ENCODE measurements around the gene CDC7.
"Not testable (repeated sequence)": the region's sequence is repeated elsewhere in the genome, so short reads cannot be mapped to it uniquely, and the experiment has no call there.

Gene CDC7

GRCh38 chr1:91510754-91511153 is 10.1 kb downstream of the CDC7 start:
- DNase-seq, result no peak

- no peak for DNase-seq
Observed at GRCh38 chr1:91511386-91511785, 10.7 kb downstream of the CDC7 start.

DNA sequence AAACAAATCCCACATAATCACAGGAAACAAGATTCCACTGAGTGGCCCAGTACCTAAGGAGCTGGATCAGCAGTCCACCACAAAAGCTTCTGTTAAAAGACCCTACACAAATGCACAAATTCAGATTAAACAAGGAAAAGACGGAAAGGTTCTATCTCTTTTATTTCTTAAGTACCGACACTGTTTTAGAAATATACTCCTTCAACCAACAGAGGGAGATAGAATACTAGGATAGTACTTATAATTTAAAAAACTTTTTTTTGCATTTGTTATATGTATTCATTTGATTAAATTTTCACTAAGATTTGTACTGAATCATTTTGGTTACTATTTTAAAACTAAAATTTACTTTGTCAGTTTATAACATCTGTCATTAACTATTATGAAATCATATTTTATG is 12.5 kb downstream of the CDC7 start:
- DNase-seq, result no peak

- no peak for DNase-seq
Observed at GRCh38 chr1:91513706-91514105, 13.1 kb downstream of the CDC7 start.

DNA sequence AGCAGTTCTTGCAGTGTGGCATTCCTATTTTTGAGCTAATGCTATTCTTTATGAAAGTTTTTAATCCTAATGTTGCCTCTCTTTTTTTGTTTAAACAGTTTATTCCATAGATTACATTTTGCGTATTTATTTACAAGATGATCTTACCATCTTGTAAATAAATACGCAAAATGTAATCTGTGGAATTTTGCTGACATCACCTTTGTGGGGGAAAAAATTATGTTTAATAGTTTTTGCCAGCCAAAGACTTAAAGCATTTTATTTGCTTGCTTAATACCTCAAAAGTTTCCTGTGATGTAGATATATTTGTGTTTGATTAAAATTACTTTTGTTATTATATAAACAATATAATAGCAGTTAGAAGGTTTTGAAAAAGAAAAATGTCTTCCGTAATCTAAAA is 15.3 kb downstream of the CDC7 start:
- no peak for DNase-seq

GRCh38 chr1:91516605-91517004 is 16.0 kb downstream of the CDC7 start:
- not testable (repeated sequence) for DNase-seq

- DNase-seq, result not testable (repeated sequence)
Observed at GRCh38 chr1:91519167-91519566, 18.5 kb downstream of the CDC7 start.

DNA sequence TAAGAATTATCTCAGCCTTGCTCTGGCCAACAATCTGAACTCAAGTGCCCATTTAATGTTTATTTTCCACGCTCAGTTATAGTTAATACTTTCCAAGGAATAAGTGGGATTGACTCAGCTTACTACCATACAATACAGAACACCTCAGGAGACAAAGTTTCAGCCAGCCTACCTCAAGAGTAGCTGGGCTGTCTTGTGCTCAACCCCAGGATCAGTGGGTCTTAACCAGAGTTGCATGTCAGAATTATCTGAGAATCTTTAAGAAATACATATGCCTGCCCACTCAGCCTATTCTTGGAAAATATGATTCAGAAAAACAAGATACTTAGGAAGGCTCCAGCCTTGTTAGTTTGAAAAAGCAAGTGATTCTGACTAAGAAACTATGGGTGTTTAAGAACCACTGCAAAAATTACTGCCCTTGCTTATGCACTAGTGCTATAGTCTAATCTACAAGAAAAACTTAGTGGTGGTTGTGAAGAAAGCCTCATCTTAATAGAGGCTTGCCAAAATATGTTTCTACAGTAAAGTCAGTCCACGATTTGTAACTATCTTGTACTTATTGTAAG is 20.4 kb downstream of the CDC7 start:
- no peak for DNase-seq

DNA sequence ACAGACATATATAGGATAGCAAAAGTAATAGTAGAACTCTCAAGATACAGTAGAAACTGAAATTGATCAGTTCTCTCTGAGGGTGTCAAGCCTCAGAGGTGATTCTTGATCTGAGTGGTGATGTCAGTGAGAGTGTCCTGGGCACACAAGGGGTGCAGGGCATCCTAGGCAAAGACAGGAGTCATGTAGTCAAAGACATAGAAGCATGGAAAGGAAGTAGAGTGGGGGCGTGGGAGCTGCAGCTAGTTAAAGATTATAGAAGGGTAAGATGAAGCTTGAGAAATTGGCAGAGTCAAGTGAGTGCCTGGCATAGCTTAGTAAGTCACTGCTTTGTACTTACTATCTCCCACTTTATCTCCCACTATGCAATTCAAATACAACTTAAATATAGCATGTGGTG is 22.8 kb downstream of the CDC7 start:
- DNase-seq, result no peak

GRCh38 chr1:91526496-91526895 is 25.8 kb downstream of the CDC7 start:
- no peak for DNase-seq

DNA sequence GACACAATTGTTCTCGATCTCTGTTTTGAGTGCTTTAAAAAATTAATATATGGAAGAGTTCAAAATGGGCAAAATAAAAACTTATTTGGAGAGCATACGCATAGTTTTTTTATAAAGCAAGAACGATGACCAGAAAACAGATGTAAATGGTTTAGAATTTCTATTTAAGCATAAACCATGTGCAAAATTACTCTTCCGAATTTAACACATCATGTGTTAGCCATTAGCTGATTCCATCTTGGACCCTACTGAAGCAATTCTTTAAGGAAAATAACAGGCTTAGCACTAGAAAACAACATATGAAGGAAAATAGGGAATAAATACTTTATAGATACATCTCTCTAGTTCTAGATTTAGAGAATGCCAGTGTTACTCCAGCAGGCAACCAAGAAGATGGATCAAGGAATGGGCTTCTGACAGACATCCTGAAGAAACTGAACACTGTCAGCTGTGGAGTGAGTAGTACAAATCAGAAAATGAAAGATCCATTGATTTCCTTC is 26.7 kb downstream of the CDC7 start:
- no peak for DNase-seq

- DNase-seq, result no peak
Observed at GRCh38 chr1:91527781-91528180, 27.1 kb downstream of the CDC7 start.

GRCh38 chr1:91529856-91530255 is 29.2 kb downstream of the CDC7 start:
- DNase-seq, result no peak

- DNase-seq, result no peak
Observed at GRCh38 chr1:91533361-91534024, 32.8 kb downstream of the CDC7 start.

GRCh38 chr1:91535441-91535840 is 34.8 kb downstream of the CDC7 start:
- DNase-seq, result no peak

GRCh38 chr1:91537281-91537986 is 36.8 kb downstream of the CDC7 start:
- no peak for DNase-seq

DNA sequence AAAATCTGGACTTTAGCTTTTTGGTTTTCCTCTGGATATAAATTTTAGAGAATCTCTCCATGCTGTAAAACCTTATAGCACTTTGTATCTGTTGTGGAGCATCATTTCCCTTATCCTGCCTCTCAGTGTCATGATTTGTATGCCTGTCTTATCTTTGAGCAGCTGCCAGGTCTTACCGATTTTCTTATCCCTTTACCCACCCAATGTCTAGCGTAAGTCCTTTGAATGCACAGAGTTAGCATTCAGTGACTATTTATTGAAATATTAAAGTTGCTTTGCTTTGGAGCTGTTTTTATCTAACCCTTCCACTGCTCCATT is 37.3 kb downstream of the CDC7 start:
- no peak for DNase-seq

DNA sequence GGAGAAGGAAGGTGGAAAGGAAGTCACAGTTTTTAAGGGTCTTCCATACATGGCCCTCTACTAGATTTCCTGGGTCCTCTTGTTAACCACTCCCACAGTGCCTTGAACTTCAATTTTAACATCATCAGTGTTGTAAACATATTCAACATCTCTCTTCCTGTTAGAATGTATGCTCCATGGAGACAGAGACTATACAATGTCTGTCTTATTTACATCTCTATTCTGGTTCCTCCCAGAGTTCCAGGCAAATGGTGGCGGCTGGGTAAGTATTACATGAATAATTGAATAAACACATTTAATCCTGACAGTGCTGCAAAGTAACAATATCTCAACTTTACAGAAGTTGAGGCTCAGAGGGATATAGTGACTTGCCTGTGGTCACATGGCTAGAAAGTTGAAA is 40.3 kb downstream of the CDC7 start:
- no peak for DNase-seq

- DNase-seq, result no peak
Observed at GRCh38 chr1:91541918-91542533, 41.4 kb downstream of the CDC7 start.

GRCh38 chr1:91545506-91546300 is 45.1 kb downstream of the CDC7 start:
- DNase-seq, result no peak

GRCh38 chr1:91546301-91546581 is 45.6 kb downstream of the CDC7 start:
- DNase-seq, result no peak

DNA sequence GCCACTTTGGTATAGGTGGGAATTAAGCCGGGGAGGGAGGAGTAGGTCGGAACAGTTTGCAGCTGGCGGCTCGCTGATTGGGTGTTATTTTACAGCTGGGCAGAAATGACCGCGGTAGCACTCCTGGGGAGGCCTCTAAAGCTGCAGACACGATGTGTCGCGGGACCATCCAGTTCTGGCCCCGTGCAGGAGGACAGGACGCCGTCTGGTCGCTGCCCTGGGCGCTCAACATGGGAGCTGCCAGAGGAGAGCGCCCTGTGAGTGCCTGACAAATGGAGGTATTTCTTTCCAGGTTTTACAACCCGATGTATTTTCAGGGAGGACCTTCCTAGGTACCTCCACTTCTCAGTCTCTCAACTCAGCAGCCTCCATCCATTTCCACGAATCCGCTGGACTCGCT is 46.2 kb downstream of the CDC7 start:
- no peak for DNase-seq
